ENCODE results near the gene KLC4.

Gene KLC4

DNA sequence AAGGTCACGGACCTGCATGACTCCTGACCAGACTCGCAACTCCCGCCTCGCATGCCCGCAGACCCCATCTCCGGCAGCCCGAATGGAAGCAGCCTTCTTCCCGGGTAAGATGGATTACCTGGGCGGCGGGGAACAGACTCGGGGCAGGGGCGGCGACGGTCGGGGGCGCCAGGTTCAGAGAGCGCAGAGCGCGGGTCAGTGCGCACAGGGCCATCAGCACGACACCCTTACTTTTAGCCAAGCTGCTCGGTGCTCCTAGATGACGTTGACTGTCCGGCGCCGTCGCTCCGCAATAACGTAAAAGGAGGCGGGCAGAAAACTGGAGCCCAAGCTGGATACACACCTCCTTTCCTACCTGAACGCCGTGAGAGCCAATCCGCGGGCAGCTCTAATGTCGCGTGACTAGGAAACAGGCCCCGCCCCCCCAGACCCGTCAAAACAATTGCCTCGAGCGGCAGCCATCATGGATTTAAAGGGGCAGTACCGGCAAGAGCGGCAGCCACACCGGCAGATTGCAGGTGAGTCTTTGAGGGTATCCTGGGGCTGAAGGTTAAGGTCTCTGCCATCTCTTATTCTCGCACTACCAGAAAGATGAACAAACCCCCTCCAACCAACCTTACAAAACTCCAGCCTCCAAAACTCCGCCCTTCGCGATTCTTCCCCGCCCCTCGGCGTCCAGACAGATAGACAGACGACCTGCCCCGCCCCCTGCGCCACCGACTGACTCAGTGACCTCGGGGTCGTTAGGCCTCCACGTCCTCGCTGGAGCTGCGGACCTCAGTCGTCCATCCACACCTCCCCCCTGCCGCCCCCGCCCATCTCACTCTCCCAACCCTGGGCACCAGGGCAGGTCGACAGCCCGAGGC, at the start of gene KLC4, which contains the start of gene MRPL2:
Gene KLC4 (plus strand): TSS at position 464 of the 866 bp plus-strand sequence. CDS start 1,705 bp downstream, outside the sequence.
Gene MRPL2 (minus strand): TSS at position 267 of the 866 bp plus-strand sequence. CDS start 53 bp downstream, at position 214.
- H3K4me3 ChIP-seq (ENCODE audit: low read depth, low read length): peak within 1 kb of the TSS; percentile 100
- DNase-seq (ENCODE audit: low read depth): peak; percentile 94

DNA sequence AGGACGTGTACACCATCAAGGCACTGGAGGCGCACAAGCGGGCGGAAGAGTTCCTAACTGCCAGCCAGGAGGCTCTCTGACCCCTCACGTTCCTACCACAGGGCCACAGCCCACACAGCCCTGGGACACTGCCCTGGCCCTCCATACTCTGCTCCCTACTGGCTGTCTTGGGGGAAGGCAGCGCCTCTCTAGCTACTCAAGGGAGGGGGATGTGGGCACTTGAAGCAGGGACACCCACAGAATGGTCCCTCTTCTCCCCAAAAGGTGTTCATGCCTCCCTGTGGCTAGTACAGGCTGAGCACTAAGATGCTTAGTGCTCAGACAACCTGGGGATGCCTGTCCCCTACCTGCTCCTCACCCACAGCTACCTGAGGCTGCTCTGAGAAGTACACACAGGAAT, 48.2 kb upstream of the KLC4 start:
- DNase-seq (ENCODE audit: low read depth): no peak
- no peak overlapping the region for H3K4me3 ChIP-seq (ENCODE audit: low read depth, low read length)

DNA sequence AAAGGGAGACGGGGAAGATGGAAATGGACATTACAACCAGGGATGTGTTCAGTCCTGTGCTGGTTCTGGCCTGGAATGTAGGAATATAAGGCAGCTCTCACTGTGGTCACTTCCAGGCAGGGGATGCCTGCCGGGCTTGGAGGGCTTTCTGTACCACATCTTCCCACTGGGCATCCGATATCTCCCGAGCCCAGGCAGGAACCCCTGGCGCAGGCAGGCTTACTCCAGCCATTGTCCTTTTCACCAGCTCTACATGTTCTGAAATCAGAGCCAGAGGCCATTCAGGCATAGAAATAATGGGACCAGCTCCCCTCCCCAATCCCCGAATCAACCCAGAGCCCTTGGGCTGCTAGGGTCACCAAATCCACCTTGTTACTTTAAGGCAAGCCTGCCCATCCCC, 47.1 kb upstream of the KLC4 start:
- H3K4me3 ChIP-seq (ENCODE audit: low read depth, low read length): peak overlapping the region; percentile 93
- no peak for DNase-seq (ENCODE audit: low read depth)

DNA sequence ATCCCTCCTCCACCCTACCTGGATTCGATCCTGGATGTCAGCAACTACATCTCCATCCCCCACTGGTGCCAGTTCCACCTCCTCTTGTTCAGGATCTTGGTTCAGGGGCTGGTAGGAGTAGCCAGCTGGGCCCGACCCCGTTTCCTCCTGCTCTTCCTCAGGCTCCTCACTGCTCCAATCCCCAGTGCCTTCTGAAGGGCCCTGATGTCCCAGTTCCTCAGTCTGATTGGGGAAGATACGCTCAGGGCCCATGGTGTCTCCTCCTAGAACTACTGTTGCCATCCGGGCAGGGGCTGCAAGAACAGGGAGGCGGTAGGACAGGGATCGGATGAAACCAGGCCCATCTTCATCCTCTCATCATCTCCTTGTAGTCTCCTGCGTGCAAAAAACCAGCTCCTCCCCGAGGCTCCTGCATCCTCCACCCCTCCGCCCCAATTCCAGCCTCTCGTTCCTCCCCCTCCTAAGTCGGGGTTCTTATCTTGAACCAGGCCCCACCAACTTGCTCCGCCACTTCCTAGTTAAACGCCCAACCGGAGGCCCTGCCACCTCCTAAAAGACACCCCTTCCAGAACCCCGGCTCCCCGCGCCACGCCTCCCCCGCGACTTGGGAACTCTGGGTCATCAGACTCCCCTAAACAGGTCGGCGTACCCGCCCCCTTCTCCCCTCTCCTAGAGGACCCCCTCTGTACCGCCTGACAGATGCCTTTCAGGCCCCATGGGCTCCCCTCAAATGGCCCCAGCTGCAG, 46.2 kb upstream of the KLC4 start:
- DNase-seq (ENCODE audit: low read depth): no peak
- peak overlapping the region; percentile 93 for H3K4me3 ChIP-seq (ENCODE audit: low read depth, low read length)

DNA sequence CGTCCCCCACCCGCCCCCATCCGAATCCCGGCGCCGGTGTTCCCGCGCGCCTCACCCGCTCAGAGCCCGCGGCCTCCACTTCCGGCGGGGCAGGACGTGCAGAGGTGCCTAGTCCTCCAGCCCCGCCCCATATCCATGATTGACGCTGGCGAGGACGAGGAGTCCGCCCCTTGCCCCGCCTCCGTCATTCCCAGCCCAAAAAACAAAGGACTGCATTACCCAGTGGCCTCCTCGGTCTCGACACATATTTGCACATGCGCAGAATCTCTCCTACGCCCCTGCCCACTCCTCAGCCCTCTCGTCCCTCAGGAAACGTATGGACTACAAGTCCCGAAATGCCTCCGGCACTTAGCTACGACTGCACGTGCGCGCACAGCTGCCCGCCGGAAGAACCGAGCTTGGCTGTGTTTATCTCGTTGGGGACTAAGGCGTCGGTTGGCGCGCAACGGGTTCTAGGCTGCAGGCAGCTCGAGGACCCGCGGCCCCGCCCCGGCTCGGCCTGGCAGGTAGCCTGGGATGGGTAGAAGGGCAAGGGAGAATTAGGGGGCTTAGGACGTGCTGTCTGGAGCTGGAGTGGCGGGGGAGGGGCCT, 45.5 kb upstream of the KLC4 start, which contains the start of the genes KLHDC3 and MEA1:
Gene KLHDC3 (plus strand): TSS at position 407 of the 591 bp plus-strand sequence. CDS start 2,944 bp downstream, outside the sequence.
Gene MEA1 (minus strand): TSS at position 104 of the 591 bp plus-strand sequence. CDS start 133 bp downstream, outside the sequence.
- peak within 1 kb of the TSS; percentile 93 for H3K4me3 ChIP-seq (ENCODE audit: low read depth, low read length)
- peak; percentile 99 for DNase-seq (ENCODE audit: low read depth)

DNA sequence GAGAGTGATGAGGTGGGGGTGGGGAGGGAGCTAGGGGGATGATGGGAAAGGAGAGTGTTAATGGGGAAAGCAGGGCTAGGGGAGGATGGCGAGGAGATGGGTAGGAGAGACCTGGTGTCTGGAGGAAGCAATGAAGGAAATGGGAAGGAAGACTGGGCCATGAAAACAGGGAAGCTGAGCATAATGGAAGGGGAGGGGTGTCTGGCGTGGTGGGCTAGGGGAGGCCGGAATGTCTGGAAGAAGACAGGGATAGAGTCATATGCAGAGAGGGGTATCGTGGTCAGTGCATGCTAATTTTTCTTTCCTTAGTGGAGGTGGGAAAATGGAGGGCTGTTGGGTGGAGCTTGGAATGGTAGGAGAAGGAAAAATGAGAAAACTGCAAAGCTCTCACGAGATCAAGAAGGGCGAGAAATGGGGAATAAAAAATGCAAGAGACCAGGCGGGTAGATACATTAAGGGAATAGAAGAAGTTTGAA, 45.0 kb upstream of the KLC4 start:
- DNase-seq (ENCODE audit: low read depth): no peak
- H3K4me3 ChIP-seq (ENCODE audit: low read depth, low read length): peak overlapping the region; percentile 93

DNA sequence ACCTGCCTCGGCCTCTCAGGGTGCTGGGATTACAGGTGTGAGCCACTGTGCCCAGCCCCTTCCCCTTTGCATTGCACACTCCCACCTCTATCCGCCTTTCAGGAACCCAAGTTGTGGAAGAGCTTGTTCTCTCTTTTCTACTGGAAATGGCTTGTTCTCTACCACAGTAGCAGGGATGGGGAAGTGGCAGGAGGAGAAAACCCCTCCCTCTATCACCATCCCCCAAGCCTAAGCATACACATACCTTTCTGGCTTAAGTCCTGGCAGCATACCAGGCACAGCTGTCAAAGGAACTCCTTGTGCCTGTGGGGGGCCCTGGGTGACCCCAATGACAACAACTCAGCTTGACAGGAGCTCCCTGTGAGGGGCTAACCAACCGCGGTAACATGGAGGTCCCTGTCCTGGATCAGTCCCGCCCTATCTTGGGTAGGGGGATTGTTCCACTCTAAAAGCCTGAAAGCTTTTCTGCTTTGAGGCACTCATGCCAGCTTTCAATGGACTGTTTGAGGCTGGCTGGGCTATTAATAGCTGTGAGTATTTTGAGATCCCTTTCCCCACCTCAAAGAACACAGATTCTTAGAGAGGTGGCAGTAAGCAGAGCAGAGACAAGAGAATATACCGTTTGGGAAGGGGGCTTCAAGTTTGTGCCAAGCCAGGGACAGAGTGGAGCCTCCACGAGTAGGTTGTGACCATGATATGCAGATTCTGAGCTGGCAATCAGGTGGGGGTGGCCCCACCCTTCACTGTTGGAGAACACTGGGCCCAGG, 43.1 kb upstream of the KLC4 start:
- no peak for DNase-seq (ENCODE audit: low read depth)
- H3K4me3 ChIP-seq (ENCODE audit: low read depth, low read length): no peak overlapping the region

DNA sequence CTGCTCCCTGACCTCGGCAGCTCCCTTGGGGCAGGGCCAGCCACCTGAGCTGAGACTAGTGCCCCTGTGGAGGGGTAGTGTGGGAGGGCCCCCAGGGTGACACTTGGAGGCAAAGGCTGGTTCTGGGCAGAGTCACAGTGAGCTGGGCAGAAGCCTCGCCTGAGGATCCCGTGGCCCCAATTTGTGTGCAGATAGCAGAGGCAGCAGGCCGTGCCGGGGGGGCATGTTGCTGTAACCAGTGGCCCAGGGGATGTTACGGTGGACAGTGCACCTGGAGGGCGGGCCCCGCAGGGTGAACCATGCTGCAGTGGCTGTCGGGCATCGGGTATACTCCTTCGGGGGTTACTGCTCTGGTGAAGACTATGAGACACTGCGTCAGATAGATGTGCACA, 42.5 kb upstream of the KLC4 start:
- no peak overlapping the region for H3K4me3 ChIP-seq (ENCODE audit: low read depth, low read length)
- no peak for DNase-seq (ENCODE audit: low read depth)

DNA sequence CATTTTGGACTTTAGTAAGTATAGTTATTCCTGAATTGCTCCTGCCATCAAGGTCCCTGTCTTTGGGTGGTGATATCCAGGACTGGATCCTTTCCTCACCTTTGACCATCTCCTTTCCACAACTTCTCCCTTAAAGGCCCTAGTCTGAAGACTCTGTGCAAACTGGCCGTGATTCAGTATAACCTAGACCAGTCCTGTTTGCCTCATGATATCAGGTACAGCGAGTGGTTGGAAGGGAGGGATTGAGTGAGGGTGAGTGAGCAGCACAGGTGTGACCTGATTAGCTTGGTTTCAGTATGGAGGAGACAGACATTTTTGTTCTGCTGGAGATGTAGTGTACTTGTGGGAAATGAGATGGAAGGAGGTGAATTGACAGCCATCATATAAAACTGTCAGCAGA, 40.3 kb upstream of the KLC4 start:
- H3K4me3 ChIP-seq (ENCODE audit: low read depth, low read length): no peak overlapping the region
- DNase-seq (ENCODE audit: low read depth): no peak

DNA sequence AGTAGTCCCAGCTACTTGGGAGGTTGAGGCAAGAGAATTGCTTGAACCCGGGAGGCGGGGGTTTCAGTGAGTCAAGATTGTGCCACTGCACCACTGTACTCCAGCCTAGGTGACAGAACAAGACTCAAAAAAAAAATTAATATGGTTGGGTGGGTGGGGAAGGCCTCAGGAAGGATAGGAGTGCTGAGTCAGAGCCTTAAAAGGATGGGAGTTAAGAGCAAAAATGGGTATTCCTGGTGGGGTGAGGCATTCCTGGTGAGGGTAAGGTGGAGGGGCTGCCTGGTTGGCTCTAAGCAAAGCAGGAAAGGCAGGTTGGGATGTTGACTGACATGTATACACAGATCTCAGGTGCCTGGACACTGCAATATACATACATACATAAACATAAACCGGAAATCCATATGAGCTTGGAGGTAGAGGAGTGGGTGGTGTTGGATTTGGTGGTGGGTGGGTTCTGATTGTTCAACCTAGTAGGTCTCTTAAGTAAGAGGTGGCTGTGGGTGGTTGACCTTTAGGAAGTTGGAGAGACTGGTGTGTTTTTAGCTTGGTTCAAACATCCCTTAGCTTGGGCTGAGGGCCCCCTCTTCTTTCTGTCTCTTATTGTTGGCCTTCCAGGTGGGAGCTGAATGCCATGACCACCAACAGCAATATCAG, 39.3 kb upstream of the KLC4 start:
- no peak for DNase-seq (ENCODE audit: low read depth)
- no peak overlapping the region for H3K4me3 ChIP-seq (ENCODE audit: low read depth, low read length)

DNA sequence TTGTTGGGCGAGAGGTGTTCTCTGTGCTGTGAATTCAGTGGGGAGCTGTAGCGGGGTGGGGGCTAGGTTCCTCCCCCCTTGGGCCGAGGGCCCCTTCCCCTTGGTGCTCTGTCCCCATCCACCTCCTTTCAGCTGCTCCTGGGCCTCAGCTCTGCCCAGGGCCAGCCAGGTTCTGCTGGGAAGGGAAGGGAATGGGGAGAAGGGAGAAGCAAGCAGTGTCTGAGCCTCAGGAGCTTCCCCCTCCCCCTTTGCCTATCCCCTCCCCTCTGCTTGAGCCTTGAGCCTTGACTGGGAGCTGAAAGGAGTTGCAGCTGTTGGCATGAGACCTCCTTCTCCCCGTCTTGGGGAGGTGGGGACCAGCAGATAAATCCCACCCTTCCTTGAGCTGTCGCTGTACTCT, 38.6 kb upstream of the KLC4 start:
- H3K4me3 ChIP-seq (ENCODE audit: low read depth, low read length): peak overlapping the region; percentile 98
- DNase-seq (ENCODE audit: low read depth): no peak

DNA sequence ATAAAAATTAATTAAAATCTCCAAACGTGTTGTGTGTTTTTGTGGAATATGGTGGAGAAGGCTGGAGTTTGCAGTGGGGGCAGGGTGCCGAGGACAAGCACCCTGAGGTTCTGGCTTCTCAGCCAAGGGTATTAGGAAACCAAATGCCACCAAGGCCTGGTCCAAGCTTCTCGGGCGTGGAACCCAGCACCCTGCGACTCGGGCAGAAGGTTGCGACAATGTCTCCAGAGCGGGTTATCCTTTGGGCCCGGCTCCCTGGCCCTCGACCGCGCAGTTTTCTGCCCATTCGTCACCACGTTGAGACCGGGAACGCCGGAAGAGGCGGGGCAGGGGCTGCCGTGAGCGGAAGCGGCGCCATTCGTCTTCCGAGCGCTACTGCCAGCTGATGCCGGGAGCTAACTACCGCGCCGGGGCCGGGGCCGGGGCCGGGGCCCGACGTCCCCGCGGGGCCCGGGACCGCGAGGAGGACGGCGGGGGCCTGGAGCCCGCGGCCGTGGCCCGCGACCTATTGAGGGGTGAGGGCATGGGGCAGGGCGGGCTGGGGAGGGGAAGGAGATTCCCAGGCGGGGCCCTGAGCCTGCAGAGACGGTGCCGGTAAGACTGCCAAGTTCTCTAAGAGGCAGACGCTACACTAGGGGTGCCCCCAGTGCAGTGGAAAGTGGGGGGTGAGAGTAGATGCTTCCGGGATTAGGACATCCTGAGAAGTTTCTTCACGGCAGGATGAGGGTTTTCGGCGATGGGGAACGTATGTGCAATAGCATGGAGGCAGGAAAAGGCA, 38.0 kb upstream of the KLC4 start, which contains the start of gene RRP36:
Gene RRP36 (plus strand): TSS at position 354 of the 778 bp plus-strand sequence. CDS start 32 bp downstream, at position 386.
- DNase-seq (ENCODE audit: low read depth): no peak
- H3K4me3 ChIP-seq (ENCODE audit: low read depth, low read length): peak within 1 kb of the TSS; percentile 98

DNA sequence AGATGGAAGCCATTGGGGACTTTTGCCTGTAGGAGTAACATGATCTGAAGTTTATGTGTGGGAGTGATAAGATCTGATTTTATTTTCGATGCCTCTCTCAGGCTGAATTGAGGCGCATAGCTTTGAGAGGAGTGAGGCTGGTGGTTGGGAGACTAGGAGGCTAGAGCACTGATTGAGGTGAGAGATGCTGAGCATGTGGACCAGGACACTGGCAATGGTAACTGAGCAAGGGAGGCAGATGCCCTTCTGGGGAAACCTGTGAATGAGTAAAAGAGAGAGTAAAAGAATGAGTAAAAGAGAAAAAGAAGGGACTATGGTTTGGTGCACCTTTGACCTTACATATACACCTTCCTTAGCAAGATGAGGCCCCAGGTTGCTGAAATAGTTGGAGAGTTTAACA, 35.0 kb upstream of the KLC4 start:
- no peak overlapping the region for H3K4me3 ChIP-seq (ENCODE audit: low read depth, low read length)
- no peak for DNase-seq (ENCODE audit: low read depth)

DNA sequence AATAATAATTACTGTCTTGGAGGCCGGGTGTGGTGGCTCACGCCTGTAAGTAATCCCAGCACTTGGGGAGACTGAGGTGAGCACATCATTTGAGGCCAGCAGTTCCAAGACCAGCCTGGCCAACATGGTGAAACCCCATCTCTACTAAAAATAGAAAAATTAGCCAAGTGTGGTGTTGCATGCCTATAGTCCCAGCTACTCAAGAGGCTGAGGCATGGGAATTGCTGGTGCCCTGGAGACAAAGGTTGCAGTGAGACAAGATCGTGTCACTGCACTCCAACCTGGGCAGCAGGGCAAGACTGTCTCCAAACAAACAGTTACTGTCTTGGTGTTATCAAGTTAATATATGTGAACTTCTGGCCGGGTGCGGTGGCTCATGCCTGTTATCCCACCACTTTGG, 33.1 kb upstream of the KLC4 start:
- DNase-seq (ENCODE audit: low read depth): no peak
- H3K4me3 ChIP-seq (ENCODE audit: low read depth, low read length): no peak overlapping the region

DNA sequence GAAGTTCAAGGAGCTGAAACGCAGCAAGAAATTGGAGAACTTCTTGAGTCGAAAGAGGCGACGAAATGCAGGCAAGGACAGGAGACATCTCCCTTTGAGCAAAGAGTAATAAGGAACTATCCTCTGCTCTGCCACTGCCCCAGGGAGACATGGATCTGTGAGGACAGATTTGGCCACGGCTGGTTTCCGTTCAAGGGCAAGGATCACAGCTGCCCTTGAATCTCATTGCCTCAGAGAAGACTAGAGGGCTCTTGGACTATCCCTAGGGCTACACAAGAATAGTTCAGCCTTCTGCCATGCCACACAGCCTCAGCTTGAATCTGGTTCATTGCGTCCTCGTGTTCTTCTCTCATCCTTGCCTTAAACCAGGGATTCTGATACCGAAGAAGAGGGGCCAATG, 30.3 kb upstream of the KLC4 start:
- DNase-seq (ENCODE audit: low read depth): no peak
- H3K4me3 ChIP-seq (ENCODE audit: low read depth, low read length): no peak overlapping the region

DNA sequence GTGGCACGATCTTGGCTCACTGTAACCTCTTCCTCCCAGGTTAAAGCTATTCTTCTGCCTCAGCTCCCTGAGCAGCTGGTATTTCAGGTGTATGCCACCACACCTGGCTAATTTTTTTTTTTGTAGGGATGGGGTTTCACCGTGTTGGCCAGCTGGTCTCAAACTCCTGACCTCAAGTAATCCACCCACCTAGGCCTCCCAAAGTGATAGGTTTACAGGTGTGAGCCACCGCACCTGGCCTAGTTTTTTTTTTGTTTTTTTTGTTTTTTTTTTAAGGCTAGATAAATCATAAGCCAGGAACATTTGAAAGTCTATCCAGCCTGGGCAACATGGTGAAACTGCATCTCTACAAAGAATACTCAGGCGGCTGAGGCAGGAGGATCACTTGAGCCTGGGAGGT, 27.1 kb upstream of the KLC4 start:
- no peak for DNase-seq (ENCODE audit: low read depth)
- no peak overlapping the region for H3K4me3 ChIP-seq (ENCODE audit: low read depth, low read length)

DNA sequence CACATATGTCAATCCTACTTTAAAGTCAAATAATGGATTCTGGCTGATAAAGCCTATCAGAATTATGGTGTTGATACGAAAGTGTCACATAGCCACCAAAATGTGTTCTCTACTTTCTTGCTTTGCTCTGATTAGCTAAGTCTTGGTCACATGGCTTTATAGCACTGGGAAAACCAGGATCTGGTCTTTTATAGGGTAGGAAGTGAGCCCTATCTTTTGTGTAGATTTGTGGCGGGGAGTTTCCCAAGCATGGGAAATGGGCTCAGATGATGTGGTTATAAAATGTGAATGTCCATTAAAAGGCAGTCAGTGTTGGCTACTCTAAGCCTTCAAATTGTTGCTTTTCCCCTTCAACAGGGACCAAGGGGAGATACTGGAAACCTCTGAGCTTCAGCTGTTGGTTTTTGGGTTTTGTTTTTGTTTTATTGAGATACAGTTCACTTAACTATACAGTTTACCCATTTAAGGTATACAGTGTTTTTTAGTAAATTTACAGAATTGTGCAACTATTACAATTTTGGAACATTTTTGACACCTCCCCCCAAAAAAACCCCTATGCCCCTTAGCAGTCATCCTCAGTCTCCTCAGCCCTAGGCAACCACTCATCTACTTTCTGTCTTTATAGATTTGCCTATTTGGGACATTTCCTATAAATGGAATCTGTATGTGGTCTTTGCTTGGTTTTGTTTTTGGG, 25.8 kb upstream of the KLC4 start:
- no peak for DNase-seq (ENCODE audit: low read depth)
- H3K4me3 ChIP-seq (ENCODE audit: low read depth, low read length): no peak overlapping the region
